VCaP (cell line): ENCODE results near the gene FSTL4.

Source experiments
- H3K27ac ChIP-seq: fragments of 450-650 bp; 2 replicates; pipeline ENCODE4 v1.5.1; 2017
- CTCF ChIP-seq: fragments of 450-650 bp; conservative IDR thresholded peaks from 2 replicates; pipeline ENCODE4 v1.5.1; 2017; ENCODE audit warnings: mild to moderate bottlenecking, moderate library complexity

Gene FSTL4

GRCh38 chr5:133241179-133242092, 370.9 kb downstream of the FSTL4 start:
- TF ChIP-seq CTCF, result no peak
- no peak overlapping the region for H3K27ac ChIP-seq

GRCh38 chr5:133240425-133241091, 371.8 kb downstream of the FSTL4 start:
- TF ChIP-seq CTCF, result no peak
- no peak overlapping the region for H3K27ac ChIP-seq

GRCh38 chr5:133238426-133239205, 373.7 kb downstream of the FSTL4 start:
- no peak overlapping the region for H3K27ac ChIP-seq
- TF ChIP-seq CTCF, result no peak

- no peak for TF ChIP-seq CTCF
- no peak overlapping the region for H3K27ac ChIP-seq
Measured at GRCh38 chr5:133236976-133237375, 375.4 kb downstream of the FSTL4 start.

GRCh38 chr5:133236541-133236951, 375.8 kb downstream of the FSTL4 start:
- TF ChIP-seq CTCF, result no peak
- H3K27ac ChIP-seq, result no peak overlapping the region

GRCh38 chr5:133235696-133236426, 376.5 kb downstream of the FSTL4 start:
- TF ChIP-seq CTCF, result no peak
- no peak overlapping the region for H3K27ac ChIP-seq
